GM19239 (cell line): Measurements from ENCODE around the gene SLC16A2.

Source experiments
- DNase-seq: peaks from one replicate; pipeline ENCODE4 v3.0.0; 2011; ENCODE audit warnings: low spot score; ENCODE audit not compliant: insufficient read length
- FAIRE-seq: peaks from 2 replicates; lab custom pipeline; 2011; peaks lifted over from hg19 to GRCh38; lab: Jason Lieb, UNC

The SLC16A2 gene

GRCh38 chrX:74529311-74529710 is 108.0 kb downstream of the SLC16A2 start:
- DNase-seq (no peak), FAIRE-seq (no peak)

- DNase-seq (no peak), FAIRE-seq (no peak)
These were observed 109.8 kb downstream of the SLC16A2 start for GRCh38 chrX:74531081-74531480.

- peak; percentile 8 for FAIRE-seq
- DNase-seq = no peak
These were observed 113.3 kb downstream of the SLC16A2 start for GRCh38 chrX:74534569-74535038.

GRCh38 chrX:74535086-74535407 is 113.8 kb downstream of the SLC16A2 start:
- FAIRE-seq (peak; percentile 21), DNase-seq (no peak)

- FAIRE-seq (no peak), DNase-seq (peak; percentile 12)
These were observed 114.3 kb downstream of the SLC16A2 start for GRCh38 chrX:74535408-74536151.

GRCh38 chrX:74536152-74536831 is 115.0 kb downstream of the SLC16A2 start:
- peak; percentile 33 for DNase-seq
- FAIRE-seq = peak; percentile 82

GRCh38 chrX:74536832-74537371 is 115.6 kb downstream of the SLC16A2 start:
- DNase-seq (no peak), FAIRE-seq (no peak)

- no peak for DNase-seq
These were observed 119.4 kb downstream of the SLC16A2 start for GRCh38 chrX:74540635-74541249.

GRCh38 chrX:74545880-74546523 is 124.7 kb downstream of the SLC16A2 start:
- FAIRE-seq (no peak), DNase-seq (no peak)

More at GRCh38 chrX:74540635-74541249, 119.4 kb downstream of the SLC16A2 start:
- no peak for FAIRE-seq

- DNase-seq (no peak), FAIRE-seq (no peak)
These were observed 125.7 kb downstream of the SLC16A2 start for GRCh38 chrX:74546984-74547383.

- peak; percentile 67 for FAIRE-seq
- DNase-seq = no peak
These were observed 129.1 kb downstream of the SLC16A2 start for GRCh38 chrX:74550295-74550802.

GRCh38 chrX:74551934-74552333 is 130.6 kb downstream of the SLC16A2 start:
- DNase-seq = no peak
- no peak for FAIRE-seq

- no peak for DNase-seq
- no peak for FAIRE-seq
These were observed 136.1 kb downstream of the SLC16A2 start for GRCh38 chrX:74557378-74557777.

- no peak for DNase-seq
- FAIRE-seq = no peak
These were observed 156.8 kb downstream of the SLC16A2 start for GRCh38 chrX:74578137-74578536.

- peak; percentile 48 for FAIRE-seq
These were observed 158.4 kb downstream of the SLC16A2 start for GRCh38 chrX:74579597-74580198.

More at GRCh38 chrX:74579597-74580198, 158.4 kb downstream of the SLC16A2 start:
- no peak for DNase-seq
